Adrenal gland (tissue), 5 donors: ENCODE data around the gene RBM14.

Experiments used
- POLR2A ChIP-seq, 2 donors: fragments of 450-650 bp; IDR thresholded peaks; one replicate each; pipeline ENCODE4 v1.6.1; 2017; ENCODE audit warnings: antibody characterized with exemption in 2 of 2, mild to moderate bottlenecking in 2 of 2, moderate library complexity in 1 of 2
- TF ChIP-seq, protein P1 (sequence below), 6 experiments: fragments of 450-650 bp in 4 of 6; fragments of 200-600 bp in 2 of 6; sonication (generic) in 1 of 6; IDR thresholded peaks; 1 replicate in 5 of 6; 2 replicates in 1 of 6; pipeline versions ENCODE4 v1.5.1 to v1.8.0; 2016 to 2021; ENCODE audit warnings: antibody characterized with exemption in 6 of 6, mild to moderate bottlenecking in 2 of 6, moderate library complexity in 1 of 6
- donor health status: DM: no; HTN: no; CAD: no.

DNA sequence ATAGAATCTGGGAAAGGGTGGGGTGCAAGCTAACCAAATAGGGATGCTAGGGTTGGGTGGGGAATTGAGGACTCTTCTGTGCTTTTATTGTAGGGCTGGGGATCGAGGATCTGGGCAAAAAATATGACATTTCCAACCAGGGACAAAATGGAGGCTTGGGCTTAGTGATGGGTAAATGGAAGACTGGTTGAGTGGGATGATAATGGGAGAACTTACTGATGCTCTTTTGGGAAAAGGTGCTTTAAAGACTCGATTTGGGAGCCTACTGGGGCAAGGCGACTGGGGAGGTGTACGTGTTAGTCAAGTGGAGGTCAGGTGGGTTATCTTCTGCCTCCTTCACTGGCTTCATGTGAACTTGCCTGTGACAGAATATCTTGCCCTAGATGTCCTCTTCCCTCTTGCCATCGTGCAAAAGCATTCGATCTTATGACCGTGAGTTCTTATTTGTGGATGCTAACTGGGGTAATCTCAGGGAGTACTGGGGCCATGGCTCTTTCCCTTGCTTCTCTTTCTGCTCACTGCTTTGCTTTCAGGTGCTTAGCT lies 11.7 kb downstream of the RBM14 start:
- TF ChIP-seq, protein P1, sequence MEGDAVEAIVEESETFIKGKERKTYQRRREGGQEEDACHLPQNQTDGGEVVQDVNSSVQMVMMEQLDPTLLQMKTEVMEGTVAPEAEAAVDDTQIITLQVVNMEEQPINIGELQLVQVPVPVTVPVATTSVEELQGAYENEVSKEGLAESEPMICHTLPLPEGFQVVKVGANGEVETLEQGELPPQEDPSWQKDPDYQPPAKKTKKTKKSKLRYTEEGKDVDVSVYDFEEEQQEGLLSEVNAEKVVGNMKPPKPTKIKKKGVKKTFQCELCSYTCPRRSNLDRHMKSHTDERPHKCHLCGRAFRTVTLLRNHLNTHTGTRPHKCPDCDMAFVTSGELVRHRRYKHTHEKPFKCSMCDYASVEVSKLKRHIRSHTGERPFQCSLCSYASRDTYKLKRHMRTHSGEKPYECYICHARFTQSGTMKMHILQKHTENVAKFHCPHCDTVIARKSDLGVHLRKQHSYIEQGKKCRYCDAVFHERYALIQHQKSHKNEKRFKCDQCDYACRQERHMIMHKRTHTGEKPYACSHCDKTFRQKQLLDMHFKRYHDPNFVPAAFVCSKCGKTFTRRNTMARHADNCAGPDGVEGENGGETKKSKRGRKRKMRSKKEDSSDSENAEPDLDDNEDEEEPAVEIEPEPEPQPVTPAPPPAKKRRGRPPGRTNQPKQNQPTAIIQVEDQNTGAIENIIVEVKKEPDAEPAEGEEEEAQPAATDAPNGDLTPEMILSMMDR (IDR thresholded peaks at IDR 0.05) = no peak
- TF ChIP-seq POLR2A (IDR thresholded peaks at IDR 0.05) = no peak
